Tibial artery (tissue), 4 donors: ENCODE measurements around the gene LPO.

Source experiments
- DNase-seq, 2 donors: peaks; one replicate each; pipeline ENCODE4 v3.0.0-alpha.2; 2019
- H3K27ac ChIP-seq, 2 donors: fragments of 200-600 bp; sonication (generic) in 1 of 2; 1 replicate in 1 of 2; 2 replicates in 1 of 2; pipeline ENCODE4 v1.5.1; 2018 to 2019; ENCODE audit warnings: mild to moderate bottlenecking in 1 of 2
- H3K27me3 ChIP-seq, 2 donors: fragments of 200-600 bp; sonication (generic) in 1 of 2; one replicate each; pipeline versions ENCODE4 v1.5.1 to v1.6.0; 2016 to 2019
- H3K36me3 ChIP-seq, 3 donors: fragments of 200-600 bp; sonication (generic) in 2 of 3; one replicate each; pipeline ENCODE4 v1.5.1; 2016 to 2019; ENCODE audit warnings: mild to moderate bottlenecking in 2 of 3
- H3K4me1 ChIP-seq, 4 donors: fragments of 200-600 bp; sonication (generic) in 2 of 4; 1 replicate in 3 of 4; 2 replicates in 1 of 4; pipeline ENCODE4 v1.5.1; 2016 to 2019
- H3K4me3 ChIP-seq, 2 donors: fragments of 200-600 bp; sonication (generic) in 1 of 2; 1 replicate in 1 of 2; 2 replicates in 1 of 2; pipeline ENCODE4 v1.5.1; 2018 to 2019; ENCODE audit warnings: mild to moderate bottlenecking in 2 of 2
- H3K9me3 ChIP-seq, 3 donors: fragments of 200-600 bp; sonication (generic) in 1 of 3; one replicate each; pipeline ENCODE4 v1.5.1; 2016 to 2019
- CTCF ChIP-seq, 2 experiments: fragments of 200-600 bp in 1 of 2; fragments of 450-650 bp in 1 of 2; IDR thresholded peaks; one replicate each; pipeline ENCODE4 v1.5.1; 2017 to 2019; ENCODE audit warnings: antibody characterized with exemption in 2 of 2, mild to moderate bottlenecking in 1 of 2, moderate library complexity in 1 of 2
- intact Hi-C: fragments of 100-400 bp; cut with DNase I; formaldehyde crosslinking; loops from one replicate; pipeline ENCODE4 v1.15.0; 2023; ENCODE audit warnings: low total_unique reads

LPO gene

GRCh38 chr17:58304750-58305486 lies 66.5 kb downstream of the LPO start:
- Histone ChIP-seq H3K27ac (no peak overlapping the region), H3K27me3 (no peaks in the 10 kb centered on the region), H3K4me1 (no peaks in the 10 kb centered on the region), H3K36me3 (peaks cover 0 to 58% (median 15%) of the 10 kb centered on the region in 3 donors), H3K4me3 (no peak overlapping the region), H3K9me3 (no peaks in the 10 kb centered on the region)
- DNase-seq, result peak in 1 of 2 donors; percentile 16
- intact Hi-C loops, result no loop called here
- TF ChIP-seq CTCF (IDR thresholded peaks at IDR 0.05), result no peak

- DNase-seq, result peak in 1 of 2 donors; percentile 11
- Histone ChIP-seq H3K9me3 (no peaks in the 10 kb centered on the region), H3K4me1 (no peaks in the 10 kb centered on the region), H3K27me3 (no peaks in the 10 kb centered on the region), H3K27ac (no peak overlapping the region), H3K36me3 (peaks cover 0 to 64% (median 15%) of the 10 kb centered on the region in 3 donors), H3K4me3 (no peak overlapping the region)
- intact Hi-C loops, result no loop called here
- TF ChIP-seq CTCF (IDR thresholded peaks at IDR 0.05), result no peak
Measured at GRCh38 chr17:58305626-58306025, 67.2 kb downstream of the LPO start.

GRCh38 chr17:58306131-58306951 lies 68.0 kb downstream of the LPO start:
- no peak for TF ChIP-seq CTCF (IDR thresholded peaks at IDR 0.05)
- H3K4me1 ChIP-seq, result no peaks in the 10 kb centered on the region
- intact Hi-C loops, result no loop called here
- no peaks in the 10 kb centered on the region for H3K9me3 ChIP-seq
- peak in 1 of 2 donors; percentile 9 for DNase-seq
- peaks cover 0 to 70% (median 15%) of the 10 kb centered on the region in 3 donors for H3K36me3 ChIP-seq
- H3K4me3 ChIP-seq, result no peak overlapping the region
- no peak overlapping the region for H3K27ac ChIP-seq
- no peaks in the 10 kb centered on the region for H3K27me3 ChIP-seq

- Histone ChIP-seq H3K9me3 (no peaks in the 10 kb centered on the region), H3K4me1 (no peaks in the 10 kb centered on the region), H3K36me3 (peaks cover 0 to 70% (median 4%) of the 10 kb centered on the region in 3 donors), H3K27me3 (no peaks in the 10 kb centered on the region), H3K4me3 (no peak overlapping the region), H3K27ac (no peak overlapping the region)
- no peak for TF ChIP-seq CTCF (IDR thresholded peaks at IDR 0.05)
- DNase-seq, result peak in 1 of 2 donors; percentile 16
- intact Hi-C loops, result no loop called here
Measured at GRCh38 chr17:58307468-58308172, 69.2 kb downstream of the LPO start.

- Histone ChIP-seq H3K36me3 (peaks cover 0 to 65% (median 4%) of the 10 kb centered on the region in 3 donors), H3K27ac (no peak overlapping the region), H3K9me3 (no peaks in the 10 kb centered on the region), H3K27me3 (no peaks in the 10 kb centered on the region), H3K4me3 (no peak overlapping the region), H3K4me1 (no peaks in the 10 kb centered on the region)
- DNase-seq, result peak; percentile 11 to 60
- TF ChIP-seq CTCF (IDR thresholded peaks at IDR 0.05), result no peak
- intact Hi-C loops, result no loop called here
Measured at GRCh38 chr17:58308173-58308984, 70.0 kb downstream of the LPO start.
